DOHH2 (cell line): ENCODE measurements around the gene PRKCZ.

Experiments
- H3F3A ChIP-seq: fragments of 200-600 bp; sonication (generic), shearing (Covaris generic); 2 replicates; pipeline ENCODE4 v1.6.0; 2016; ENCODE audit warnings: antibody characterized with exemption, mild to moderate bottlenecking; ENCODE audit not compliant: control insufficient read depth, insufficient read depth
- H3K27ac ChIP-seq: fragments of 200-600 bp; sonication (generic); 2 replicates; pipeline ENCODE4 v1.5.1; 2014; ENCODE audit warnings: low read depth, mild to moderate bottlenecking, low read length, moderate library complexity
- H3K27me3 ChIP-seq: fragments of 200-600 bp; sonication (generic); 2 replicates; pipeline ENCODE4 v1.6.1; 2014; ENCODE audit warnings: mild to moderate bottlenecking, low read length, mixed read lengths; ENCODE audit not compliant: control insufficient read depth
- H3K36me3 ChIP-seq: fragments of 200-600 bp; sonication (generic); 2 replicates; pipeline ENCODE4 v1.6.1; 2014; ENCODE audit warnings: mild to moderate bottlenecking, low read length, moderate library complexity, mixed read lengths; ENCODE audit not compliant: control insufficient read depth
- H3K4me1 ChIP-seq: fragments of 200-600 bp; sonication (generic); 2 replicates; pipeline ENCODE4 v1.6.1; 2014; ENCODE audit warnings: mild to moderate bottlenecking, low read length, mixed read lengths; ENCODE audit not compliant: control insufficient read depth
- H3K4me2 ChIP-seq: fragments of 200-600 bp; sonication (generic); 2 replicates; pipeline ENCODE4 v1.6.0; 2014; ENCODE audit warnings: mild to moderate bottlenecking, low read length, moderate library complexity
- H3K4me3 ChIP-seq: fragments of 200-600 bp; sonication (generic); 2 replicates; pipeline ENCODE4 v1.5.1; 2014; ENCODE audit warnings: mild to moderate bottlenecking, low read length, mixed read lengths
- H3K79me2 ChIP-seq: fragments of 200-600 bp; sonication (generic); 2 replicates; pipeline ENCODE4 v1.6.1; 2014; ENCODE audit warnings: mild to moderate bottlenecking, low read length, mixed read lengths; ENCODE audit not compliant: control insufficient read depth
- H3K9me2 ChIP-seq: fragments of 200-600 bp; sonication (generic); replicated peaks from 2 replicates; pipeline ENCODE4 v1.6.1; 2014; ENCODE audit warnings: mild to moderate bottlenecking, low read length, mixed read lengths; ENCODE audit not compliant: control insufficient read depth
- H3K9me3 ChIP-seq: fragments of 200-600 bp; sonication (generic); 2 replicates; pipeline ENCODE4 v1.6.1; 2014; ENCODE audit warnings: antibody characterized with exemption, low read length, mixed read lengths; ENCODE audit not compliant: control insufficient read depth, insufficient read depth
- H4K20me1 ChIP-seq: fragments of 200-600 bp; sonication (generic); 2 replicates; pipeline ENCODE4 v1.6.0; 2014; ENCODE audit warnings: low read depth, mild to moderate bottlenecking, antibody characterized with exemption, low read length, moderate library complexity; ENCODE audit not compliant: control insufficient read depth, insufficient read depth
- CTCF ChIP-seq: fragments of 200-600 bp; sonication (generic); IDR thresholded peaks from one replicate; pipeline ENCODE4 v1.5.1; 2014; ENCODE audit warnings: antibody characterized with exemption, mild to moderate bottlenecking, low read depth, low read length; ENCODE audit not compliant: poor library complexity, severe bottlenecking
- EZH2phosphoT487 ChIP-seq: fragments of 200-600 bp; sonication (generic); IDR thresholded peaks from 2 replicates; pipeline ENCODE4 v1.6.1; 2017; ENCODE audit warnings: borderline replicate concordance, mild to moderate bottlenecking, antibody characterized with exemption, low read length, moderate library complexity, mixed read lengths

Gene PRKCZ

GRCh38 chr1:2022063-2022770, 28.0 kb upstream of the PRKCZ start:
- no peaks in the 10 kb centered on the region for H3K9me2 ChIP-seq
- no peaks in the 10 kb centered on the region for H3F3A ChIP-seq
- no peak overlapping the region for H3K4me3 ChIP-seq
- H3K79me2 ChIP-seq = no peaks in the 10 kb centered on the region
- H4K20me1 ChIP-seq = no peaks in the 10 kb centered on the region
- no peaks in the 10 kb centered on the region for H3K27me3 ChIP-seq
- no peak overlapping the region for H3K27ac ChIP-seq
- H3K9me3 ChIP-seq = no peaks in the 10 kb centered on the region
- H3K4me1 ChIP-seq = no peaks in the 10 kb centered on the region; the same call in 1 of the 2 replicates
- TF ChIP-seq EZH2phosphoT487 (no peak), CTCF (no peak)
- H3K36me3 ChIP-seq = no peaks in the 10 kb centered on the region
- no peak overlapping the region for H3K4me2 ChIP-seq

- Histone ChIP-seq H4K20me1 (no peaks in the 10 kb centered on the region), H3K79me2 (no peaks in the 10 kb centered on the region), H3K27me3 (no peaks in the 10 kb centered on the region), H3F3A (no peaks in the 10 kb centered on the region), H3K9me2 (no peaks in the 10 kb centered on the region), H3K9me3 (no peaks in the 10 kb centered on the region), H3K36me3 (no peaks in the 10 kb centered on the region), H3K4me3 (no peak overlapping the region), H3K4me2 (no peak overlapping the region), H3K27ac (no peak overlapping the region), H3K4me1 (no peaks in the 10 kb centered on the region; the same call in 1 of the 2 replicates)
- no peak for TF ChIP-seq CTCF
- no peak for TF ChIP-seq EZH2phosphoT487
These were observed 27.0 kb upstream of the PRKCZ start for GRCh38 chr1:2023187-2023586.

- Histone ChIP-seq H3F3A (no peaks in the 10 kb centered on the region), H3K27ac (no peak overlapping the region), H3K9me3 (no peaks in the 10 kb centered on the region), H3K36me3 (no peaks in the 10 kb centered on the region), H3K4me2 (no peak overlapping the region), H3K4me1 (no peaks in the 10 kb centered on the region; the same call in 1 of the 2 replicates), H3K79me2 (no peaks in the 10 kb centered on the region), H3K9me2 (no peaks in the 10 kb centered on the region), H3K27me3 (no peaks in the 10 kb centered on the region), H3K4me3 (no peak overlapping the region), H4K20me1 (no peaks in the 10 kb centered on the region)
- TF ChIP-seq CTCF (no peak), EZH2phosphoT487 (no peak)
These were observed 25.8 kb upstream of the PRKCZ start for GRCh38 chr1:2024451-2024850.
